ENCODE data around the gene CNOT9.
"Not testable (repeated sequence)": the region's sequence is repeated elsewhere in the genome, so short reads cannot be mapped to it uniquely, and the experiment has no call there.

The CNOT9 gene, protein sequence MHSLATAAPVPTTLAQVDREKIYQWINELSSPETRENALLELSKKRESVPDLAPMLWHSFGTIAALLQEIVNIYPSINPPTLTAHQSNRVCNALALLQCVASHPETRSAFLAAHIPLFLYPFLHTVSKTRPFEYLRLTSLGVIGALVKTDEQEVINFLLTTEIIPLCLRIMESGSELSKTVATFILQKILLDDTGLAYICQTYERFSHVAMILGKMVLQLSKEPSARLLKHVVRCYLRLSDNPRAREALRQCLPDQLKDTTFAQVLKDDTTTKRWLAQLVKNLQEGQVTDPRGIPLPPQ

DNA sequence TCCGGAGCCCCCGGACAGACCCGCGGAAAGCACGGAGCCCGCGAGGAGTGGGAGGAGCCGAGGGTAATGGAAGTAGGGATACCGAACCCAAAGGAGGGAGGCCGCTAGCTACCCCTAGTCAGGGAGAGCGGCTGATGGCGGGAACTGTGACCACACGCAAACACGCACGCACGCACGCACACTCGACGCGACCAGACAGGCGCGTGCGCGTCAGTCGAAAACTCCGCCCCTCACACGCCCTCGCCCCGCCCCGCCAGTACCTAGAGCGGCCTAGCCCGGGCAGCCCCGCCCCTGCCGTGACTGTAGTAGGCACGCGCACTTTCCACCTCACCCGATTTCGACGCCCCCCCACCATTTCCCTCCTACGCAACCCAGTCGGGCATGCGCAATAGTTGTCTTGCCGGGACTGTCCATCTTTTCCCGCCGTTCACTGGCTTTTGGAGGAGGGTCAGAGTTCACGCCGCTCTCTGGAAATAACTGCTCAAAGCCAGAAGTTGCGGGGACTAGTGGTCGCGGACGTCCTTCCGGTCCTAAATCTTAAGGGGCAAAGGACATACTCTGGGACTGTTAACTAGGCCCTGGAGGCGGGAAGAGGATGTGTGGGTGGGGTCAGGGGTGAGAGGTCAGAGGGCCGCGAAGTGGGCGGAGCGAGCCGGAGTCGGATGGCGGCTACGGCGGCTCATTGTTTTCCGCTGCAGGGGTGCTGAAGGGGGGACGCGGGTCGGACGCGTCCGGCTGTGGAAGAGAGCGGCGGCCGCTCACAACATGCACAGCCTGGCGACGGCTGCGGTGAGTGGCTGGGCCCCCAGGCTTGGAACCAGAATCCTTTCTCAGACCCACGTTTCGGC is at the start of gene CNOT9, which contains the start of gene USP37:
Gene CNOT9 (plus strand): TSS at position 650 of the 848 bp plus-strand sequence. CDS start 116 bp downstream, at position 766.
Gene USP37 (minus strand): TSS at position 162 of the 848 bp plus-strand sequence. CDS start 9,698 bp downstream, outside the sequence.
- DNase-seq = peak; percentile 98

DNA sequence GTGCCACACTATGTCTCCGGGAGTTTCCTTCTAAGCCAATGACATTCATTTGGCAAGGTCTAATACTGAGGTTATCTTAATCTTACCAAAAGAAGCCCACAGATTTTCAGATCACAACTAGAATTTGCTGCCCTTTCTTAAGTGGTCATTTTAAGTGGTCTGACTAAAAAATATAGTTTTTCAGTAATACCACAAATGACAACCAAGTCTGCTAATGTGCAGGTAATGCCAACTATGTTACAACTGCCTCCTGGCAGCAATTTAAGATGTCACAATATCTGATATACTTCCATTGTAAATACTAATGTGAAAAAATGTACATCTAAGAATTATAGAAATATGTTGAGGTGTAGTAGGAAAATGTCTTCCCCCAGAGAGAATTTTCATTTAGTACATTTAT is 49.8 kb upstream of the CNOT9 start:
- no peak for DNase-seq

GRCh38 chr2:218523651-218524050 is 45.0 kb upstream of the CNOT9 start:
- no peak for DNase-seq

DNA sequence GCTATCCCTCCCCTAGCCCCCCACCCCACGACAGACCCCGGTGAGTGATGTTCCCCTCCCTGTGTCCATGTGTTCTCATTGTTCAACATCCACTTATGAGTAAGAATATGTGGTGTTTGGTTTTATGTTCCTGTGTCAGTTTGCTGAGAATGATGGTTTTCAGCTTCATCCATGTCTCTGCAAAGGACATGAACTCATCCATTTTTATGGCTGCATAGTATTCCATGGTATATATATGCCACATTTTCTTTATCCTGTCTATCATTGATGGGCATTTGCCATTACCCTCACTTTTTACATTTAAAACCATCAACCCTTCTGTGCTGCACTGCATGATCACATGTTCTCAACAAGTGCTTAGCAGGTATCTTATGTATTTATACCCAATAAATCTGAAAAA is 40.2 kb upstream of the CNOT9 start:
- DNase-seq = not testable (repeated sequence)

- DNase-seq = no peak
Observed at GRCh38 chr2:218529990-218530389, 38.6 kb upstream of the CNOT9 start.

- DNase-seq = no peak
Observed at GRCh38 chr2:218536804-218537494, 31.7 kb upstream of the CNOT9 start.

DNA sequence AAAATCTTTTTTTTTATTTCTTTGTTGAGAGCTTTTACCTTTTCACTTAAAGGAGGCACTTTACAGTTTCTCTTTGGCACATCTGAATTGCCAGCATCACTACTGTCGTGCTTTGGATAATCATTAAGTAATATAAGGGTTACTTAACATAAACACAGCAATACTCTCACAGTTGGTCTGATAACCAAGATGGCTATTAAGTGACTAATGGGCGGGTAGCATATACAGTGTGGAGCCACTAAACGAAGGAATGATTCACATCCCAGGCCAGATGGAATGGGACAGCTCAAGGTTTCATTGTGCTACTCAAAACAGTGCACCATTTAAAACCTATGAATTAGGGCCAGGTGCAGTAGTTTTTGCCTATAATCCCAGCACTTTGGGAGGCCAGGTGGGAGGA is 28.6 kb upstream of the CNOT9 start:
- DNase-seq = no peak

DNA sequence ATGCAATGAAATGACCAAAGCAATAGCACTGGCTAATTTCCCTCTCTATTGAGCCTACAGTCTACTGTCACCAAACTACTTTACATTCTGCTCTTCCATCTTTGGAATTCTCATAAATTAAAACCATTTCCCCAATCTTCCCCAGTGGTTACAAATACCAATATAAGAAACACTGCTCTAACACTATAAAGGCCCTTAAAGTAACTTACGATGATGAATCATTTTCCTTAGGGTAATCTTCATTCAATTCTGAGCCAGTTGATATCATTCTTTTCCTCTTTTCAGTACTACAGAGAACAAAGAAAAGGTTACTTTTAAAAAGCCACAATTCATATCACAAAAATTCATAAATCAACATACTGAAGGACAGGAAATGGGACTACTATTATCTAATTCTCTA is 22.6 kb upstream of the CNOT9 start:
- DNase-seq = no peak

GRCh38 chr2:218547511-218547910 is 21.1 kb upstream of the CNOT9 start:
- no peak for DNase-seq

DNA sequence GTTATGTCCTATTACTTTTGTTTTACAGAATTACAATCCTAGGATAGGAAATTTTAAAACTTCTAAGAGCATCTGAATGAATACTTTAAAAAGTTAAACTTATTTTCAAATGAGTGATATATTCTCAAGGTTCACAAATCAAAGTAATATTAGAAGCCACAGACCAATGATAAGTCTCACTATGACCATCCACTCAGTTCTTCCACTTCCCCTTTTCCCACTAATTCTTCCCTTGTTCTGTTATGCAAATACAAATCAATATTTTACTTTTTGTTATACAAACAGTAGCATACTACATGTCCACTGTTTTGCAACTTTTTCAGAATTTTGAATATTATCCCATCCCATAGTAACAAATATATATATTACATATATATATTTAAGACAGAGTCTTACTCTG is 20.7 kb upstream of the CNOT9 start:
- no peak for DNase-seq

DNA sequence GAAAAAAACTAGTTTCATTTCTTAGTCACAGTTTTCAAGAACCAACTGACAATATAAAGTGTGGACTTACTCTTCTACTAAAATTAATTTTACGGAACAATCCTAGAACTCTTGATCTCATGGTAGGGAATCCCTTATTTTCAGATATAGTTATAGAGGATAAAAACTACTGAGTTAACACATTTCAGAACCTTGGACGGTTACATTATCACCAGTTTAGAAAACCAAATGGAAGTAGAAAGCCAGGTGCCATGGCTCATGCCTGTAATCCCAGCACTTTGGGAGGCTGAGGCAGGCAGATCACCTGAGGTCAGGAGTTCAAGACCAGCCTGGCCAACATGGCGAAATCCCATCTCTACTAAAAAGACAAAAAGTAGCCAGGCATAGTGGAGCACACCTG is 14.4 kb upstream of the CNOT9 start:
- DNase-seq = not testable (repeated sequence)

GRCh38 chr2:218555527-218555926 is 13.1 kb upstream of the CNOT9 start:
- DNase-seq = no peak

GRCh38 chr2:218557941-218558340 is 10.7 kb upstream of the CNOT9 start:
- no peak for DNase-seq

DNA sequence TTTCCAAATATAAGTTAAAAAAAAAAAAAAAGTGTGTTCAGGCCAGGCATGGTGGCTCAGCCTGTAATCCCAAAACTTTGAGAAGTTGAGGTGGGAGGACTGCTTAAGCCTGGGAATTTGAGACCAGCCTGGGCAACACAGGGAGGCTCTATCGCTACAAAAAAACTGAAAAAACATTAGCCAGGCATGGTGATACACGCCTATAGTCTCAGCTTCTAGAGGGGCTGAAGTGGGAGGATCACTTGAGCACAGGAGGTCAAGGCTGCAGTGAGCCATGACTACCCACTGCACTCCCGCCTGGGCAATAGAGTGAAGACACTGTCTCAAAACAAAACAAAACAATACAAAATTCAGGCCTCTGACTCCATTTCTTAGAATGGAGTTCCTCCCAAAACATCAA is 9.7 kb upstream of the CNOT9 start:
- no peak for DNase-seq

DNA sequence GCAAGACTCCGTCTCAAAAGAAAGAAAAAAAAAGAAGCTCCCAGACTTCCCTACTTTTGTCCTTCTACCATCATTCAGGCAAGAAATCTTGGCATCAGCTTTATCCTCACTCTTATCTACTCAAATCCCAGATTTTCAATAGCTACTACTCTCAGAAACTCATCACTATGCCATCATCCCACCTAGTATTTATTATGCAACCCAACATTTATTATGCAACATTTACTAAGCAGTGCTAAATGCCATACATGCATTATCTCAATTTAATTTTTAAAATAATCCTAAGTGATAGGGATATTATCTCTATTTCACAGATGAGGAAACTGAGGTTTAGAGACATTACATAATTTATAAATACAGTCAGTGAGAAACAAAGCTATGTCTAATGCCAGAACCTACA is 4.6 kb upstream of the CNOT9 start:
- no peak for DNase-seq

DNA sequence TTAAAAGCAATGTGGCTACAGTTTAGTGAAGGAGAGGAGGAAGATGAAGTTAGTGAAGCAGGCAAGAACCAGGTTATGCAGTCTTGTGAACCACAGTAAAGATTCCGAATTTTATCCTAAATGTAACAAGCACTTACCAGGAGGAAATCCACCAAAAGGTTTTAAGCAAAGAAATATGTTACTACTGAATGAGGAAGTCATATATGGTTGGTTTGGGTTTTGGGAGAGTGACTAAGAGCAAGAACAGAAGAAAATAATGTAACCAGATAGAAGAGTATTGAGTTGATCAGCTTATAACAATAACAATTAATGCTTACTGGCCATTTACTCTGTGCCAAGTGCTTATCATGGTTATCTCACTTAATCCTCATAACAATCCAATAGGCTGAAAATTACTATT is 2.3 kb upstream of the CNOT9 start:
- DNase-seq = no peak

DNA sequence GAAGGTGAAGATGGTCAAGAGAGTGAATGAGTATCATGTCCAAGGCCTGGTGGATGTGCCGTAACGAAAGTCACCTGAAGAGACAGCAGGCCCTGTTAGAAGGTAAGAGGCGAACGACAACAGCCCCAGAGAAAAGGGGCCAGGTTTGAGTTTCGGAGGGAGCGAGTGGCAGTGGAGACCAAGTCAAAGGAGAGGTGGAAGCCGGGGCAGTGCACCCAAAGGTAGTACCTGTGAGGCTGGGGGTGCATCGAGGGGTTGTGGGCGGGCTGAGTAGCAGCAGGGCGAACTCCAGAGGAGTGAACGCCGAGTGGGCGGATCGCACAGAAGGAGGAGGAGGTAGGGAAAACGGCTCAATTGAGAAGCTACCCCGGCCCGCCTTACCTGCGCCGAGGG is 846 bp upstream of the CNOT9 start:
- peak; percentile 73 for DNase-seq

- DNase-seq = no peak
Observed at GRCh38 chr2:218569038-218569431, 396 bp downstream of the CNOT9 start.

GRCh38 chr2:218569661-218570500 is 1.2 kb downstream of the CNOT9 start:
- DNase-seq = no peak

- no peak for DNase-seq
Observed at GRCh38 chr2:218570850-218571249, 2.2 kb downstream of the CNOT9 start.

GRCh38 chr2:218576854-218577253 is 8.2 kb downstream of the CNOT9 start:
- no peak for DNase-seq

DNA sequence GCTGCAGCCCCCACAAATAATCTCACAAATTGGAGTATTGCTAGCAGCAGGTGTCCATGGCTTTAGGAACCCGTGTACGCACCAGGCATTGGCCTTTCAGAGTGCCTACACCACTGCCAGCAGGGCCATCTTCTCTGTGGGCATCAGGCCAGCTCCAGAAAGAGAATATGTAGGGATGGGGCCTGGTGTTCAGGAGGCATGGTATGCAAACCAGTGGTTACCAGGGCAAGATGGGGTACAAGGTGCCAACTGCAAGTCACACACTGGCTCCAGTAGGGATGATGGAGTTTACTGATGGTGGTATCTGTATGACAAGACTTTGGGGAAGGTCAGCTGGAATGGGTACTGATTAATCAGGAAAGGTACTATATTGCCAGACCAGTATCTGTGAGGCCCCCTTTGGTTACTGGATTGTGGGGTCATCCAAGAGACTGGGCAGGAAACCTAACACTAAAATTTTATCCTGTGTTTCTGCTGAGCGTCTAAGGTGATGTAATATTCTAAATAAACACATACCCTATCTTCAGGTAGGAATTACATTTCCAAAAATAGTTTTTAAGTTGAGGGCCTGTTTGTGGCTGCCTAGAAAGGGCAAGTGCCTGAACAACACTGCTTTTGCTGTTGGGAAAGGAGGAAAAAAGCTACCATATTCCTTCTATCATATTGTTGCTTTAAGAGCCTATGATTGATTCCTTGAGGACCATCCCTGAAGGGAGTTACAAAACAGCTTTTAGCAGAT is 9.0 kb downstream of the CNOT9 start:
- no peak for DNase-seq
